ENCODE measurements around the gene PTPN11.
"Not testable (repeated sequence)": the region's sequence is repeated elsewhere in the genome, so short reads cannot be mapped to it uniquely, and the experiment has no call there.

PTPN11 gene

GRCh38 chr12:112448165-112448564 lies 29.4 kb downstream of the PTPN11 start:
- not testable (repeated sequence) for DNase-seq (ENCODE audit: low spot score)

DNA sequence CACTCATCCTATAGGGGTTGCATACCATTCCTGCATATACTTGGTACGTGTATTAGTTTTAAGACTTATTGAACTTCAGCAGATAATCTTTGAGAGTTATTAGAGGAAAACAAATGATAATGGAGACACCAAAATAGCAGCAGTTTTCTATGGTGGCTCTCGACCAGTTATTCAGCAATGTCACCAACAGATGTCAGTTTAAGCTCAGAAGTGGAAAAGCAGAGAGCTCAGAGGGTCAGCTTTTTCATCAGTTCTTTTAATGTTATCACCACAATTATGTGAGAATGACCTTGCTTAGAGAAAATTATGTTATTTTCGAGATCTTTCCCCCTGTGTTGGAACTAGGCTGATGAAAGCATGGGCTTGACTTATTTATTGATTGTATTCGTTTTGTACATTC lies 32.0 kb downstream of the PTPN11 start:
- no peak for DNase-seq (ENCODE audit: low spot score)

DNA sequence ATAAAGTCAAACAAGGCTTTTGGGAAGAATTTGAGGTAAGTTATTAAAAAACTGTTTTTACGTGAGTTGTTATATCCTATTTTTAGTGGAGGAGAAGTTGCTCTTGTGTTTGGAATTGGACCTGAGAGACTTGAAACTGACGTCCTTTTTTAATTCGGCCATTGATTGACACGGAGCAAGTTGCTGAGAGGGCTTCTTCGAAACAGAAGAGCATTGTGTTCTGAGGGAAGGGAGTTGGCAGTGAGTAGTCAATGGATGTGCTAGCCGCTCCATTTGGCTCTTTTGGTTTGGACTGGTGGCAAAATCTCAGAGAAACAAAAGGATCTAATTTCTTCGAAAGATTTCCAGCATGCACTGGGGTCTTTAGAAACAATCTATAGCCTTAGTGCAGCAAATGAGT lies 37.3 kb downstream of the PTPN11 start:
- DNase-seq (ENCODE audit: low spot score) = peak; percentile 79

GRCh38 chr12:112457142-112457541 lies 38.4 kb downstream of the PTPN11 start:
- DNase-seq (ENCODE audit: low spot score) = not testable (repeated sequence)

- DNase-seq (ENCODE audit: low spot score) = no peak
Observed at GRCh38 chr12:112458330-112458729, 39.6 kb downstream of the PTPN11 start.

GRCh38 chr12:112458751-112459150 lies 40.0 kb downstream of the PTPN11 start:
- DNase-seq (ENCODE audit: low spot score) = no peak

DNA sequence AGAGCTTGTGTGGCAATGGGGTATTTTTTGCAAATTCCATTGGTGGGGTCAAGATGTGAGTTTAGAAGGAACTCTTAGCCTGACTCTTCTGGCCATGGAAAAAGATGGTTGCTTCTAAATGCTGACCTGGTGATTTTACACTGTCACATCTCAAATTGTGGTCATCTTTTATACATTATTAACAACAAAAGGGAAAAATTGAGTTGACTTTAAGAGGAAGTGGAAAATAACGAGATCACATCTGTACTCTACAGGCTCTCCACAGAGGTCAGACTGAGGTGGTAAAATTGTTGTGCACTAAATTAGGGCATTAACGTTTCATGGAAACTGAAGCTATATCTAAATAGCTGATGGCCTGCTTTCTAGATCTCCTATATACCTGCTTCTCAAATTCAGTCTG lies 44.7 kb downstream of the PTPN11 start:
- no peak for DNase-seq (ENCODE audit: low spot score)

DNA sequence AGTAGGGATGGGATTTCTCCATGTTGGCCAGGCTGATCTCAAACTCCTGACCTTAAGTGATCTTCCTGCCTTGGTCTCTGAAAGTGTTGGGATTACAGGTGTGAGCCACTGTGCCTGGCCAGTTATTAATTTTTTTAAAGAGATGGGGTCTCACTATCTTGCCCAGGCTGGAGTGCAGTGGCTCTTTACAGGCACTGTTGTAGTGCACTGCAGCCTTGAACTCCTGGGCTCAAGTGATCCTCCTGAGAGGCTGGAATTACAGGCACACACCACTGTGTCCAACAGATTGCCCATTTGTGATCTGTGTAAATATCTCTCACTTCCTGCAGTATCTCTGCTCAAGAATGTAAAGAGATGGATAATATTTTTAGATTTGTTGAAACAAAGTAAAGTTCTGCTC lies 45.9 kb downstream of the PTPN11 start:
- DNase-seq (ENCODE audit: low spot score) = no peak

- DNase-seq (ENCODE audit: low spot score) = peak; percentile 45
Observed at GRCh38 chr12:112466011-112466422, 47.3 kb downstream of the PTPN11 start.

GRCh38 chr12:112466835-112467234 lies 48.1 kb downstream of the PTPN11 start:
- no peak for DNase-seq (ENCODE audit: low spot score)

DNA sequence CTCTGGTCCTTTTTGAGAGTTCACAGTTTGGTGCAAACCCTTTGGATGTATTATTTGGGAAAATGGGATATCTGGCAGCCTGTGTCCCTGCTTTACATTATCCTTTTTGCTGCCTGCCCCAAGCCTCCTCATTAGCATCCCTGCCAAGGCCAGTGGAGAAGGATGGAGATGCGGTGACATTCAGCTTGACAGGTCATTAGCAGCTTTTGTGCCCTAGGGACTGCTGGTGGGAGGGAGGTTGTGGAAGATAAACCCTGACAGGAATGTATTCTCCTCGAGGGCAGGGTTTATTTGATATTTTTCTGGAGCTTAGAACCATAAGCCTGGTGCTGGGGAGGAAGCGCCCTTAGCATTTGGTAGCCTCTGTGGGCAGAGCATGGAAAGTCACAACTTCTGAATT lies 49.3 kb downstream of the PTPN11 start:
- DNase-seq (ENCODE audit: low spot score) = no peak

DNA sequence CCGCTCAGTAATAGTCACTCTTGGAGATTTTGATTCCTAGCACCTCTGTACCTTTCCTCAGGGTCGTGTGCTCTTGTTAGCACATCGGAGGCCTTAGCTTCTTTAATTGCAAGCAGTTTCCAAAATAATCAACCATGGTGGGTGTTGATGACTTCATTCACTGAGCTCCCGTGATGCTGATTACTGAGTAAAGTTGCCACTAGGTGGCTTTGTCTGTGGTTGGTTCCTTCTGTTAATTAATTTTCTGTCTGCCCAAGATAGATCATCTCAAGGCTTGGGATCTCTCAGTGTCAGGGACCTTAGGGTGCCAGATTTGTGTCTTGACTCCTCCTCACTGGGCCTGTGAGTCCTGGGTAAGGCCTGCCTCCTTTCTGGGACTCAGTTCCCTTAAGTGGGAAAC lies 54.3 kb downstream of the PTPN11 start:
- DNase-seq (ENCODE audit: low spot score) = no peak

GRCh38 chr12:112479413-112479812 lies 60.7 kb downstream of the PTPN11 start:
- no peak for DNase-seq (ENCODE audit: low spot score)

DNA sequence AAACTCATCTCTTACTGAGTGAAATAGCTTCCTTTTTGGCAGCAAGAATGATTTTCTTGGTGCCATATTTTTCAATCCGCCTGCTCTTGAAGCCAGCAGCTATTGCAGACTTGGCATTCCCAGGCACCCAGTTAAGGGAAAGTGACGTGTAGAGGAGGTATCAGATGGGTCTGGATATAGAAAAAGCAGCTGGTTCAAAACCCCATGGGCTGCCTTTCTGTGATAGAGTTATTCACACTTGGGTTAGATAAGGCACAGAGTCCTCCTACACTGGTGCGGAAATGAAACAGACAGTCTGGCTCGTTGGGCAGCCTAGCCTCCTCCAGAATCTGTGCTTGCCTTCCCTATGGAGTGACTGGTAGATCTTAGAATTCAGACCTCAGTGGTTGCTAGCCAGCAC lies 62.2 kb downstream of the PTPN11 start:
- DNase-seq (ENCODE audit: low spot score) = no peak

DNA sequence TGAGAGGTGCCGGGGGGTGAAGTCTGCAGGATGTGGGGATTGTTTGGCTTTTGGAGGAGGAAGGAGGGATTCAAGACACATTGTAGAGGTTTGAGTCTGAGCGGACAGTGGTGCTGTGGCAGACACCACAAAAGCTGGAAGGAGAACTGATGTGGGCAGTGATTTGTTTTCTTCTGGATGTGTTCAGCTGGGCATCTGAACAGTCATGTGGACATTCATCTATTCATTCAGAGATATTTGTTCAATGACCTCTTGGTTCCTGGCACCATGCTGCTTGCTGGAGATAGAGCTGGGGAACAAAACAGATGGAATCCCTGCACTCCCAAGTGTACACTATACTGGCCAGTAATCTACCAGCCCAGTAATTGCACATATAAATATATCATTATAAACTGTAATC lies 64.0 kb downstream of the PTPN11 start:
- no peak for DNase-seq (ENCODE audit: low spot score)

GRCh38 chr12:112486361-112486760 lies 67.6 kb downstream of the PTPN11 start:
- no peak for DNase-seq (ENCODE audit: low spot score)

- DNase-seq (ENCODE audit: low spot score) = no peak
Observed at GRCh38 chr12:112488257-112488876, 69.6 kb downstream of the PTPN11 start.

GRCh38 chr12:112489456-112489855 lies 70.7 kb downstream of the PTPN11 start:
- no peak for DNase-seq (ENCODE audit: low spot score)

DNA sequence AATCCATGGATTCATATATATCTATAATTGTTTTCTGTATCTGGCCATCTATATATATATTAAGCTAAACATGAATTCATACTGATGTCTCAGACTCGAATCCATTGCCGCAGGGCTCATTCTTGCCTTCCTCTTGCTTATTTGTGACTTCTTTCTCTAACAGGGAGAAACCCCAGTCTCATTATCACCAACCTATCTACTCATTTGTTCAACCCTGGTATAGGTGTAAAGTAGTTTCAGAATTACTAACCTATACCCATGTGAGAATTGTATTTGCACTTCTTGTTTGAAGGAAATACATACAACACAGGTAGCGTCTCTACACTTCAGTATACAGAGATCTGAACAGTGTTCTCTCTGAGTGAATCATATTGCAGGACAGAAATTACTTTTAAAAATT lies 77.7 kb downstream of the PTPN11 start:
- no peak for DNase-seq (ENCODE audit: low spot score)

DNA sequence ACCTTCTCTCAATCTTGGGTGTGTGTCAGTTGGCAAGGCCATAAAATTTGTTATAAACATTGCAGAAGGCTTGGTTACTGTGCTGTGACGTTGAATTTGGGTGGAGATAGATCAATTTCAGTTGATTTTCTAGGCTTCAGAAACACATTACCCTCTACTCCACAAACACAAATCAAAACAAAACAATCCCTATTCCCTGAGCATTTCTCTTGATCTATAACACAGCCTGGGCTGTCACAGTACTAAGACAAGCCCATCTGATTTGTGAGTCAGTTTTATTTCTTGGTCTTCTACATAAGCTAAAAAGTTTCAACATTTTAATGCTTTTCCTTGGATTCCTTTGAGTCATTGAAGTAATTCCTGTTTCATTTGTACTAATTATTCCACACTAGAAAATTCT lies 79.8 kb downstream of the PTPN11 start:
- DNase-seq (ENCODE audit: low spot score) = no peak

GRCh38 chr12:112503512-112503911 lies 84.8 kb downstream of the PTPN11 start:
- DNase-seq (ENCODE audit: low spot score) = no peak

- no peak for DNase-seq (ENCODE audit: low spot score)
Observed at GRCh38 chr12:112506513-112507166, 87.9 kb downstream of the PTPN11 start.

DNA sequence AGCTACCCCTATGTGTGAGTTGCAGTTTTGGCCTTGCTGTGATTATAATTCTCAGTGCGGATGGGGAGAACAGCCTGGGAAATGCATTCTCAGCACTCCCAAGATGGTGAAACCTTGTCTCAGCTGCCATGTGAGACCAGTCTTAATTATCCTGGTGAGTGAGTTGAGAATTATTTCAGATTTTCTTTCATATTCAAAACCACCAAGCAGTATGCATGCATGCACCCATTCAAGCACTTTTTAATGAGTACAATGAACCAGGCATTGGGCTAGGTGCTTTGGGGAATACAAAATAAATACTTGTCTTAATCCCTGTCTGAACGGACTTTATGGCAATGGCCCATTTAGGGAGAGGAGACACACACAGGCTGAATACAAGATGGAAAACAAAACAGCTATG lies 94.7 kb downstream of the PTPN11 start:
- no peak for DNase-seq (ENCODE audit: low spot score)

- no peak for DNase-seq (ENCODE audit: low spot score)
Observed at GRCh38 chr12:112514456-112514855, 95.7 kb downstream of the PTPN11 start.

Data from COLO829 (cell line).